HepG2 (cell line): ENCODE measurements around the gene KIRREL2. TPM values are rescaled to one million over a fixed set of nuclear protein-coding genes. Genes with fewer than 3 reads are reported as not detected.

Source experiments
- CCDC6 ChIP-seq: sonication (generic); formaldehyde crosslinking; IDR thresholded peaks from 2 replicates; pipeline ENCODE4 v1.8.1; 2022; ENCODE audit warnings: mild to moderate bottlenecking, missing genetic modification reagents, moderate library complexity
- CSRNP2 ChIP-seq: sonication (generic); formaldehyde crosslinking; conservative IDR thresholded peaks from 2 replicates; pipeline ENCODE4 v1.8.0; 2022; ENCODE audit warnings: low read depth, missing genetic modification reagents
- ELF4 ChIP-seq: sonication (generic); formaldehyde crosslinking; IDR thresholded peaks from 2 replicates; pipeline ENCODE4 v1.5.0; 2020; ENCODE audit warnings: missing genetic modification reagents, mild to moderate bottlenecking, moderate library complexity, borderline replicate concordance
- FOXO1 ChIP-seq: sonication (generic); formaldehyde crosslinking; IDR thresholded peaks from 2 replicates; pipeline ENCODE4 v1.4.0; 2020; ENCODE audit warnings: missing genetic modification reagents
- FOXP1 ChIP-seq, 2 experiments: fragments of 450-650 bp in 1 of 2; IDR thresholded peaks; 2 replicates each; pipeline ENCODE4 v1.6.1; 2017 to 2018; ENCODE audit warnings: antibody characterized with exemption in 1 of 2
- JUNB ChIP-seq: sonication (generic); formaldehyde crosslinking; IDR thresholded peaks from 2 replicates; pipeline ENCODE4 v1.8.0; 2022; ENCODE audit warnings: missing genetic modification reagents, mild to moderate bottlenecking, borderline replicate concordance
- MYC ChIP-seq: sonication (generic); formaldehyde crosslinking; IDR thresholded peaks from 2 replicates; pipeline ENCODE4 v1.9.0; 2021; ENCODE audit warnings: missing genetic modification reagents, borderline replicate concordance
- NFYC ChIP-seq: IDR thresholded peaks from 2 replicates; pipeline ENCODE4 v1.6.1; 2016; ENCODE audit warnings: missing genetic modification reagents, missing compliant biosample characterization
- NPAS2 ChIP-seq: sonication (generic); formaldehyde crosslinking; IDR thresholded peaks from 2 replicates; pipeline ENCODE4 v1.8.0; 2022; ENCODE audit warnings: mild to moderate bottlenecking, missing genetic modification reagents, borderline replicate concordance
- PITX1 ChIP-seq: sonication (generic); formaldehyde crosslinking; IDR thresholded peaks from 2 replicates; pipeline ENCODE4 v1.5.1; 2020; ENCODE audit warnings: mild to moderate bottlenecking, missing genetic modification reagents
- RFX5 ChIP-seq: IDR thresholded peaks from 2 replicates; pipeline ENCODE4 v1.6.1; 2011; ENCODE audit warnings: low read depth, low read length, improper control_type of control experiment
- SAFB2 ChIP-seq: sonication (generic); formaldehyde crosslinking; IDR thresholded peaks from 2 replicates; pipeline ENCODE4 v1.5.1; 2020; ENCODE audit warnings: missing genetic modification reagents, low read depth, mild to moderate bottlenecking, borderline replicate concordance
- SP140L ChIP-seq: sonication (generic); formaldehyde crosslinking; IDR thresholded peaks from 2 replicates; pipeline ENCODE4 v1.4.0; 2020; ENCODE audit warnings: missing genetic modification reagents, borderline replicate concordance
- TAF15 ChIP-seq: fragments of 200-400 bp; formaldehyde crosslinking; IDR thresholded peaks from one replicate; pipeline ENCODE4 v1.6.1; 2018; ENCODE audit warnings: mild to moderate bottlenecking, low read depth, low read length; ENCODE audit not compliant: poor library complexity, severe bottlenecking
- ZBTB25 ChIP-seq: IDR thresholded peaks from 2 replicates; pipeline ENCODE4 v1.6.1; 2018; ENCODE audit warnings: missing genetic modification reagents
- ZMAT5 ChIP-seq: sonication (generic); formaldehyde crosslinking; IDR thresholded peaks from 2 replicates; pipeline ENCODE4 v1.5.0; 2020; ENCODE audit warnings: mild to moderate bottlenecking, low read depth, missing genetic modification reagents, borderline replicate concordance
- ZNF282 ChIP-seq: fragments of 450-650 bp; IDR thresholded peaks from 2 replicates; pipeline ENCODE4 v1.6.1; 2018; ENCODE audit not compliant: partially characterized antibody
- ZNF44 ChIP-seq: sonication (generic); formaldehyde crosslinking; IDR thresholded peaks from 2 replicates; pipeline ENCODE4 v1.5.1; 2020; ENCODE audit warnings: mild to moderate bottlenecking, missing genetic modification reagents
- ZNF547 ChIP-seq: sonication (generic); formaldehyde crosslinking; IDR thresholded peaks from 2 replicates; pipeline ENCODE4 v1.5.1; 2020; ENCODE audit warnings: mild to moderate bottlenecking, missing genetic modification reagents
- ZNF598 ChIP-seq: sonication (generic); formaldehyde crosslinking; IDR thresholded peaks from 2 replicates; pipeline ENCODE4 v1.5.1; 2020; ENCODE audit warnings: mild to moderate bottlenecking, missing genetic modification reagents, borderline replicate concordance
- ZNF850 ChIP-seq: sonication (generic); formaldehyde crosslinking; conservative IDR thresholded peaks from 2 replicates; pipeline ENCODE4 v1.9.0; 2021; ENCODE audit warnings: mild to moderate bottlenecking, missing genetic modification reagents
- ZNF879 ChIP-seq: sonication (generic); formaldehyde crosslinking; IDR thresholded peaks from 2 replicates; pipeline ENCODE4 v1.8.1; 2023; ENCODE audit warnings: missing genetic modification reagents
- polyA plus RNA-seq, 8 experiments: library from polyadenylated mRNA; depleted of rRNA in 3 of 8; stranded (reverse) in 7 of 8; unstranded in 1 of 8; fragments of >200 nt; fragmentation: Illumina TruSeq in 4 of 8; extraction: Trizol in 4 of 8; gene quantifications; 2 replicates each; pipeline versions ENCODE4 v1.2.1 to v1.2.3, GENCODE V29; 2011 to 2016; ENCODE audit warnings: low read depth in 4 of 8, missing spikeins in 1 of 8, mixed read lengths in 1 of 8; ENCODE audit not compliant: insufficient read depth in 1 of 8
- total RNA-seq, 5 experiments: library from RNA; depleted of rRNA; stranded (reverse); fragments of >200 nt; fragmentation: Illumina TruSeq; extraction: Trizol; gene quantifications; 2 replicates each; pipeline ENCODE4 v1.2.3, GENCODE V29; 2016; ENCODE audit warnings: low read depth in 1 of 5
- TF ChIP-seq, protein P1 (sequence below): sonication (generic); formaldehyde crosslinking; IDR thresholded peaks from 2 replicates; pipeline ENCODE4 v1.5.0; 2020; ENCODE audit warnings: mild to moderate bottlenecking, missing genetic modification reagents
- TF ChIP-seq, protein P2 (sequence below): IDR thresholded peaks from 2 replicates; pipeline ENCODE4 v1.6.1; 2012; ENCODE audit warnings: inconsistent platforms

KIRREL2 gene
- total and polyA plus RNA-seq, 2 of the 13 experiments (the other 11 are each of a cell fraction or from before 2014, with no cell fraction given) = 0.18 to 2.4 TPM

- TF ChIP-seq SP140L (peak; percentile 93; the same call in 1 of the 2 replicates), TAF15 (no peak), ZNF44 (CRISPR knock-in tag) (no peak), FOXO1 (CRISPR knock-in tag) (peak; percentile 63), SAFB2 (CRISPR knock-in tag) (no peak), ZNF850 (CRISPR knock-in tag) (no peak), CCDC6 (CRISPR knock-in tag) (peak; percentile 89), MYC (peak; percentile 53; the same call in 1 of the 2 replicates), ZNF598 (CRISPR knock-in tag) (0 out of 2 replicates have a peak, but pooled peaks have one; percentile 54), PITX1 (CRISPR knock-in tag) (peak; percentile 81), NFYC (CRISPR knock-in tag) (peak; percentile 23; the same call in 1 of the 2 replicates), ZNF879 (peak; percentile 95), CSRNP2 (no peak), FOXP1 (IDR thresholded peaks at IDR 0.05) (no peak), FOXP1 (CRISPR knock-in tag; IDR thresholded peaks at IDR 0.05) (no peak), JUNB (CRISPR knock-in tag) (no peak; the same call in 1 of the 2 replicates), ZMAT5 (CRISPR knock-in tag) (no peak), ZNF282 (no peak), ZBTB25 (peak; percentile 94), RFX5 (no peak), ELF4 (no peak), ZNF547 (CRISPR knock-in tag) (peak; percentile 91), NPAS2 (no peak)
- TF ChIP-seq, protein P1, sequence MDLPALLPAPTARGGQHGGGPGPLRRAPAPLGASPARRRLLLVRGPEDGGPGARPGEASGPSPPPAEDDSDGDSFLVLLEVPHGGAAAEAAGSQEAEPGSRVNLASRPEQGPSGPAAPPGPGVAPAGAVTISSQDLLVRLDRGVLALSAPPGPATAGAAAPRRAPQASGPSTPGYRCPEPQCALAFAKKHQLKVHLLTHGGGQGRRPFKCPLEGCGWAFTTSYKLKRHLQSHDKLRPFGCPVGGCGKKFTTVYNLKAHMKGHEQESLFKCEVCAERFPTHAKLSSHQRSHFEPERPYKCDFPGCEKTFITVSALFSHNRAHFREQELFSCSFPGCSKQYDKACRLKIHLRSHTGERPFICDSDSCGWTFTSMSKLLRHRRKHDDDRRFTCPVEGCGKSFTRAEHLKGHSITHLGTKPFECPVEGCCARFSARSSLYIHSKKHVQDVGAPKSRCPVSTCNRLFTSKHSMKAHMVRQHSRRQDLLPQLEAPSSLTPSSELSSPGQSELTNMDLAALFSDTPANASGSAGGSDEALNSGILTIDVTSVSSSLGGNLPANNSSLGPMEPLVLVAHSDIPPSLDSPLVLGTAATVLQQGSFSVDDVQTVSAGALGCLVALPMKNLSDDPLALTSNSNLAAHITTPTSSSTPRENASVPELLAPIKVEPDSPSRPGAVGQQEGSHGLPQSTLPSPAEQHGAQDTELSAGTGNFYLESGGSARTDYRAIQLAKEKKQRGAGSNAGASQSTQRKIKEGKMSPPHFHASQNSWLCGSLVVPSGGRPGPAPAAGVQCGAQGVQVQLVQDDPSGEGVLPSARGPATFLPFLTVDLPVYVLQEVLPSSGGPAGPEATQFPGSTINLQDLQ = peak; percentile 44; the same call in 1 of the 2 replicates
- TF ChIP-seq, protein P2, sequence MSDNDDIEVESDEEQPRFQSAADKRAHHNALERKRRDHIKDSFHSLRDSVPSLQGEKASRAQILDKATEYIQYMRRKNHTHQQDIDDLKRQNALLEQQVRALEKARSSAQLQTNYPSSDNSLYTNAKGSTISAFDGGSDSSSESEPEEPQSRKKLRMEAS = 0 out of 2 replicates have a peak, but pooled peaks have one; percentile 38
These were observed 23.1 kb downstream of the KIRREL2 start (continued) for GRCh38 chr19:35879770-35880317.
